Stomach (tissue), 4 donors: ENCODE measurements around the gene HSPA12A.

Experiments
- CTCF ChIP-seq, 7 experiments: fragments of 450-650 bp in 4 of 7; fragments of 200-600 bp in 3 of 7; sonication (generic) in 3 of 7; IDR thresholded peaks; one replicate each; pipeline ENCODE4 v1.5.1; 2016 to 2019; ENCODE audit warnings: antibody characterized with exemption in 7 of 7, control low read depth in 2 of 7, mild to moderate bottlenecking in 1 of 7
- EP300 ChIP-seq: sonication (generic); formaldehyde crosslinking; IDR thresholded peaks from one replicate; pipeline ENCODE4 v1.6.1; 2017; ENCODE audit warnings: antibody characterized with exemption
- POLR2A ChIP-seq, 4 donors: fragments of 450-650 bp; IDR thresholded peaks; one replicate each; pipeline ENCODE4 v1.6.1; 2016; ENCODE audit warnings: antibody characterized with exemption in 4 of 4, control low read depth in 2 of 4, mild to moderate bottlenecking in 1 of 4, moderate library complexity in 1 of 4
- POLR2AphosphoS5 ChIP-seq, 3 donors: sonication (generic); formaldehyde crosslinking; IDR thresholded peaks; one replicate each; pipeline ENCODE4 v1.6.1; 2016; ENCODE audit warnings: antibody characterized with exemption in 3 of 3

GRCh38 chr10:116780691-116781205 lies 38.4 kb upstream of the HSPA12A start:
- no peak for TF ChIP-seq CTCF (IDR thresholded peaks at IDR 0.05)
- no peak for TF ChIP-seq POLR2A (IDR thresholded peaks at IDR 0.05)
- TF ChIP-seq POLR2AphosphoS5 (IDR thresholded peaks at IDR 0.05) = no peak
- TF ChIP-seq EP300 = no peak
